Activated naive CD4-positive, alpha-beta T cell (primary cell): ENCODE data around the gene DDX55.
A peak's percentile ranks its signal among the peaks of the same experiment; 100 is the strongest.

Source experiments
- DNase-seq, 4 experiments: peaks; one replicate each; lab custom pipeline; 2025; lab: John Stamatoyannopoulos, UW

Gene DDX55

DNA sequence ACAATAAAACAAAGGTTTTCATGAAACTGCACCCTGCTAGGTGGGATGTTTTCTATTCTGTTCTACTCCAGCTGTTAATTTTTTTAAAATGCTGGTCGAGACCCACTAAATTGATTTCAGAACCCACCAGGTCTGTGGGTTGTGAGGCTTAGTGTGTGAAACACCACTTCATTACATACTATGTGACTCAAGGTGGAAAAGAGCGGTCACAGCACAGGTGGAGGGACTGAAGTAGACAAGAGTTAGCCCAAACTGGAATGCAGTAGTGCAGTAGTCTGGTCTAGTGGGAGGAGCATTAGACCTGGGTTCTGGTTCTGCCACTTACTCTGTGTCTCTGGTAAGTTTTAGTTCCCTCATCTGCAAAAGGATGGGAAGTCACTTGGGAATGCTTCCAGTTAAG, 12.2 kb downstream of the DDX55 start:
- DNase-seq = no peak

DNA sequence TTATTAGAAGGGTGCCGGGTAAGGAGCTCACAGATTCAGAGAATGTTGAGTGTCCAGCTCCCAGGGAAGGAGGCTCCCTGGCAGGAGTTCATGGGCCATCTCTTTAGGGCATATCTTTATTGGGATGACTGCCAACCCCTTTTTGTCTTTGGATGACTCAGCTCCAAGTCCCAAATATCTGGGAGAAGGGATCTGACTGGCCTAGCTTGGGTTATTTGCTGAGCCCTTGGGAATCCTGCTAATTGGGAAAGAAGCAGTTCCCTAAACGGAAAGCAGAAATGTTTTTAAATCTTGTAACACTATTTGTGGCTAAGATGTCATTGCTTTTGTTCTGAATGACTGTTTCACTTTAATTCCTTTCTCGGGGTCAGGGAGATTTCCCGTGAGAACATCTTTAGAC, 12.6 kb downstream of the DDX55 start:
- no peak for DNase-seq

DNA sequence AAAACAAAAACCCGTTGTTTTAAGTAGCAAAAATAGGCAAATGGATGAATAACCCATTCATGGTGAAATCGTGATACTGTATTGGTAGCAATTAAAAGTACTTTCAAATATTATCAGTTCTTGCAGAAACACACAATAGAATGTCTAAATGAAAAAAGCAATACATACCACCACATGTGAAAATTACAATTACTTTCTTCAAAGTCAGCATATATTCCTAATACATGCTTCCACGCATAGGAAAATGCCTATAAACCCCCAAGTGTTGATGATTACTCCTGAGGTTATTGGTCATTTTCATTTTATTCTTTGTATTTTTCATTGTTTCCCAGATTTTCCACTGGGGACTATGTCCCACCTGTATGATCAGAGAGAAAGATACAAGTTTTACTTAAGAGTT, 15.2 kb downstream of the DDX55 start:
- no peak for DNase-seq

DNA sequence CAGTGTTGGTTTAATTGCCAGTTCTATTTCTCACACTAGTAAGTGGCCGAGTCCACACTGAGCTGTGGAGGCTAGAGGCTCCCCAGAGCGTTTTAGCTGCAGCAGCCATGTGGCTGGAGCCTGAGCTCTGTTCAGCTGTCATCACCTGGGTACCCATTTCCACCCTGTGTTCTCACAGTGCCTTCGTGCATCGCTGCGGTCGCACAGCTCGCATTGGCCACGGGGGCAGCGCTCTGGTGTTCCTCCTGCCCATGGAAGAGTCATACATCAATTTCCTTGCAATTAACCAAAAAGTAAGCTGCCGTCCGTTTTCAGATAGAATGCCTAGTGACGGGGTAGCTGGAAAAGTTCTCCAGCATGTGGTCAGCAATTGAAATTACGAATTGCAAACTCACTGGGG, 15.7 kb downstream of the DDX55 start:
- no peak for DNase-seq

DNA sequence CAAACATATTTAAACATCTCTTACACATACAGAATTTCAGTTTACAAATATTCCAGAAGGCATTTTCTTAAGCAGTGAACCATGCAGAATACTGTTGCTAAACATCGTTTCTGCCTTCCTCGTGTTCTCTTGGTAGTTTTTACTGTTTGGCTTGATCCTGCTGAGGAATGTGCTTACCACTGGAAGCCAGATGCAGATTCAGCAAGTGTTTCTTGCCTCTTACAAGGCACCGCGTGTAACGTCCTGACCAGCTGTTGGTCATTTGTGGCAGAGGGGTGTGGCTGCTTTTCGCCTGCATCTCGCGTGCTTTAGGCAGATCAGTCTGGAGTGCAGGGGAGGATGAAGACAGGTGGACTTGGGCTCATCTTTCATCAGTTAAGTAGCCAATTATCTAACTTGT, 19.2 kb downstream of the DDX55 start:
- DNase-seq = no peak

DNA sequence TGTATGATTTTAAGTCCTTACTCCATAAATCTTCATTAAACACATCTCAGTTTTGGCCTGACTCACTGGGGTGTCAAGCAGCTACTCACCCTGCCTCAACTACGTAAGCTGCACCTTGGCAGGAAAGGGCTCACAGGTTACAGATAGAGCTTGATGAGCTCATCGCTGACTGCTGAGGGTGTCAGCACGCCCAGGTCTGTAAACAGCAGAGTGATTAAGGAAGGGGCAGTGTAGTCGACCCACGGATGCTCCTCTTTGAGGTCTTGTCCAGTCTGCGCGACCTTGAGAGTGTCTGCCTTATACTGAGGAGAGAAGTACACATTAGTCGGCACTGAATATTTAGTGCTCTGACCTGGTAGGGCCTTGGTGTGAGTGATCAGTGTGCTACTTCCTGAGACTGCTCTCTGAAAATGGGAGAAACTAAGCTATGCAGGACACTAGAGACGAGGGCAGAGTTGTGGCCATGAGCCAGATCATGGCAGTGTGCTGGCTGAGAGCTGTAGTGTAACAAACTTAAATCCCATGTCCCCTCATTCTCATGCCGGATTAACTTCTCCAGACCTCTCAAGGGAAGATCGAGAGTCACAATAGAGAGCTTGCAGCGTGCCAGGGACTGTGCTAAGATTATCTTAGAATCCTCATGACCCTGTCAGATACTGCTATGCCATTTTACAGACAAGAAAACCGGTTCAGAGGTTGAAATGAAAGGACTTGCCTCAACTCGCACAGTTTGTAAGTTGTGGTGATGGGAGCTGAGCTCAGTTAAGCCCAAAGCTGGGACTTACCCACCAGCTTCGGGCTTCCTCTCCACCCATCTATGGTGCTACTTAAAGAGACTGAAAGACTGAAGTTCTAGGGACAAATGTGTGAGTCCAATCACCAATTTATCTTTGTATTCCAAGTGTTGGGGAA, 20.0 kb downstream of the DDX55 start:
- DNase-seq = no peak

DNA sequence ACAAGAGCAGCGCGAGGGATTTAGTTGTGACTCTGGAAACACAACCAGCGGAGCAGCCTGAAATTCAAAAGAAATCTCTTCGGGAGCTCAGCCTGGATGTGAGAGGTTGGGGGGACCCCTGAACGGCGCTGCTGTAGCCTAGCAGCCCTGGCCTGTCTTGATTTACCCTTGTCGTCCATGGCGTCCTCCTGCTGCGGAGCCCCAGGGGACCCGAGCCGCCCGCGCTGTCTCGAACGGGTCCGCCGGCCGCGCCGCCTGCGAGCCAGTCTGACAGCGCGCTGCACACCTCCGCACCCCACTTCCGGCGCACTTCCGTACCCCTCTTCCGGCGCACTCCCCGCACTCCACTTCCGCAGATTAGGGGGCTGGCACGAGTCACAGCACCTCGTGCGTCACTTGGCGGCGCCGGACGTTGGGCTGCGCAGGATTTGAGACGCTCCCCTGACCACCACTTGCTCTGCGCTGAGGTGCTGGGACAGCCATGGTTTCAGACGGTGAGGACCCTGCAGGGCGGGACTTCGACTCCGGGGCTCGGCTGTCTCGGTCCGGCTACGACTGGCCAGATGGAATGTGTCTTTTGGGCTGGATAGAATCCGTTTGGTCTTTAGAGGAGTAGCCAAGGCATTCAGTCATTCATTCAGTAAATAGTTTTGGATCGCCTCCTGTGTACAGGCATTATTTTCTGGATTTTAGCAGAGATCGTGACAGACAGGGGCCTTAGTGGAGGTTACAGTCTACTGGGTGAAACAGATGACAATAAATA, 31.7 kb downstream of the DDX55 start, which contains the start of the genes EIF2B1 and GTF2H3:
EIF2B1 (minus strand) TSS at position 308 of the 763 bp plus-strand sequence; CDS start at position 179, 129 bp downstream.
GTF2H3 (plus strand) TSS at position 451 of the 763 bp plus-strand sequence; CDS start at position 482, 31 bp downstream.
- peak; percentile 85 to 93 (median 91) for DNase-seq

DNA sequence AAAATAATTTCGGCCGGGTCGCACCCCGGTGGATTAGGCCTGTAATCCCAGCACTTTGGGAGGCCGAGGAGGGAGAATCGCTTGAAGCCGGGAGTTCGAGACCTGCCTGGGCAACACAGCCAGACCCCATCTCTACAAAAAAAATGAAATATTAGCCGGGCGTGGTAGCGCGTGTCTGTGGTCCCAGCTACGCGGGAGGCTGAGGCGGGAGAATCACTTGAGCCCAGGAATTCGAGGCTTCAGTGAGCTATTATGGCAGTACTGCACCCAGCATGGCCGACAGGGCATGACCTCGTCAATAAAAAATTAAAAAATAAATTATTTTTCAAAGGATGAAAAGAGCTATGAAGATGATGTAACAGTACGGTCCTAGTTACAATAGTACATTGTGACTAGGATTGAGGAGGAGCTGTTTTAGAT, 32.3 kb downstream of the DDX55 start:
- DNase-seq = no peak

DNA sequence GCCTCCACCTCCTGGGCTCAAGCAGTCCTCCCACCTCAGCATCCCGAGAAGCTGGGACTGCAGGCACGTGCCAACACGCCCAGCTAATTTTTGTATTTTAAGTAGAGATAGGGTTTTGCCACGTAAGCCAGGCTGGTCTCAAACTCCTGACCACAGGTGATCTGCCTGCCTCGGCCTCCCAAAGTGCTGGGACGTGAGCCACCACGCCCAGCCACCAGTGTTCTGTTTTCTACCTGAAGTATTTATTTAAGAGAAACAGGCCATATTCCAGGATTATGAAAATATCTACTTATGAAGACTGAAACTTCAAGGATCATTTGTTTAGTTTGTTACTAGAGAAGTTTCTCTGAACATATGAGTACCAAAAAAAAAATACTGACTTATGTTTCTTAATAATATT, 42.0 kb downstream of the DDX55 start:
- no peak for DNase-seq

DNA sequence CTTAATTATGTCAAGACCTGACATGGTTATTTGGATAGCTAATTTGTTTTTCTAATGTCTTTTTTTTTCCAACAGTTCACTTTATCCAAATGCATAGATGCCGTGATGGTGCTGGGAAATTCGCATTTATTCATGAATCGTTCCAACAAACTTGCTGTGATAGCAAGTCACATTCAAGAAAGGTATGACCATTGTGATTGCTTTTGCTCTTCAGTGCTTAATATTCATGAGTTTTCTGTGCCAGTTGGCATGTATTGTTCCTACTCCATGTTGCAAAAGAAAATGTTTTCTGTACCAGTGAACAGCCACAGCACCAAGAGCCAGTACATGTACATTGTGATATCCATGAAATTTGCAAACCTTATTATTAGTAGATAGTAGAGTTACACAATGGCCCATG, 43.5 kb downstream of the DDX55 start:
- DNase-seq = no peak

DNA sequence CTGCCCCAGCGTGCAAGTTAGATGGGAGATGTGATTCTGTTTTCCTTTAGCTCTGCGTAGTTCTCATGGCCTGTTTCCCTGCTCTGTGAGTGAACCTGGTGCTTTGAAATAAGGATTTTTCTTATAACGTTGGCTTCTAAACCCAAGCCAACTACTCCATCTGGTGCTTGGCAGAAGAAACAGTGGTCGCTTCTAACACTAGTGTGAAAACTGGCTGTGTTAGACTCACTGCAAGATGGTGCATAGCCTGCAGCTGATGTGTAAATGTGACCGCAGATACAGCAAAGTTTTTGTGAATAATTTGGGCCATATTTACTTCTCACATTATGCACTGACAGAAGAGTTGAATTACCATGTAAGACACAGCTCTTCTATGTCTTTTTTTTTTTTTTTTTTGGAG, 44.0 kb downstream of the DDX55 start:
- no peak for DNase-seq

DNA sequence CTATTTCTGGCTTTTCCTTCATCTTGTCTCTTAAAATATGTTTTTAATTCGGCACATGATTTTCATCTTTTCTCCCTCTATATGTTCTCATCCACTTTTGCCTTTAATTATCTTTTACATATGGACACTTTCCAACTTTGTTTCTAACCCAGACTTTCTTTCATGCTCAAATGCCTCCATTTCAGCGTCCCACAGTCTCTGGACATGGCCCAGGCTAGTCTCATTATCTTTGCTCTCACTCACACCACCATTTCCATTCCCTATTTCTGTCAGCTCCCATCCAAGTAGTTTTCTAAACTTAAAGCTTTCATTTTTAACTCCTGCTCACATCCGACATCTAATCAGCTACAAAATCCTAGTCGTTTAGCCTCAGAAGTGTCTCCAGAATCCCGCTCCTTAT, 46.5 kb downstream of the DDX55 start:
- no peak for DNase-seq

DNA sequence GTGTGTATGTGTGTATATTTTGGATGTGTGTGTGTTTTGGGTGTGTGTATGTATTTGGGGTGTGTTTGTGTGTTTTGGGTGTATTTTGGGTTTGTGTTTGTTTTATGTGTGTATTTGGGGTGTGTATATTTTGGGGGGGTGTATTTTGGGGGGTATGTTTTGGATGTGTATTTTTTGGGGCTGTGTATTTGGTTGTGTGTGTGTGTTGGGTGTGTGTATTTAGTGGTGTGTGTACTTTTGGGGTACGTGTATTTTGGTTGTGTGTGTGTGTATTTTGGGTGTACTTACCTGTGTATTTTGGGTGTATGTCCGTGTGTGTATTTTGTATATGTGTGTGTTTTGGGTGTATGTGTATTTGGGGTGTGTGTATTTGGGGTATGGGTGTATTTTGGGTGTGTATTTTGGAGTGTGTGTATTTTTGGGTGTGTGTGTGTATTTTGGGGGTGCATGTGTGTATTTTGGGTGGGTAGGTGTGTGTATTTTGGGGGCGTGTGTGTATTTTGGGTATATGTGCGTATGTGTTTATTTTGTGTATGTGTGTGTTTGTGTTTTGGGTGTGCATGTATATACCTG, 52.3 kb downstream of the DDX55 start:
- no peak for DNase-seq

DNA sequence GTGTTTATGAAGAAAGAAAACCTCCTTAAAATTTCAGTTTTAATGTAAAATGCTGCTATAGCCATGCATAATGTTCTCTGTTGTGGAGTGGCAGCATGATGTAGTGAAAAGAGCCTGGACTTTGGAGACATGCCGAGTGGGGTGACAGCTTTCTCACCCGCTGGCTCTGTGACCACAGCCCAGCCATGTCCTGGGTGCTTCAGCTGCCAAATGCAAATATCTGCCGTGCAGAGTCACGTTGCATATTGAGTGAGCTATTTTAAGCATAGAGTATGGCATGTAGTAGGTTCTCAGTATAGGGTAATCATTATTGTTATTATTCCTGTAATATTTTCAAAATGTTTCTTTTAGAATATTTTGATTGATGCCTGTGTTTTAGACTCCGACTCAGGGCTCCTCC, 53.5 kb downstream of the DDX55 start:
- DNase-seq = no peak

DNA sequence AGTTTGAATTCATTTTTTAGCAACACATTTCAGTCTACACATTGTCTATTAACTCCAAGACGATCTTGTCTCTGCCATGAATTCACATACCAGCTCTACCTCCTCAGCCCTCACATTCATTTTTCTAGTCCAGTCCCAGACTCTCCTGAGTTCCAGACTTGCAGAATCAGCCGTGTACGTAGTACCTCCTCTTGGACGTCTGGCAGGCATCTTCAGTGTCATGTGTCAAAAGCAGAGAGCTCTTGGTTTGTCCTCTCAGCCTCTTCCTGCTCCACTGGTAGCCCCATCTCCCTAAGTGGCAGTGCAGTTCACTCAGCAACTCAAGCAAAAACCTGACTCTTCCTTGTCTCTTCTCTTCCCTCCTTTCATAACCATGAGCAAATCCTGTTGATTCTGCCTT, 54.5 kb downstream of the DDX55 start:
- DNase-seq = no peak

DNA sequence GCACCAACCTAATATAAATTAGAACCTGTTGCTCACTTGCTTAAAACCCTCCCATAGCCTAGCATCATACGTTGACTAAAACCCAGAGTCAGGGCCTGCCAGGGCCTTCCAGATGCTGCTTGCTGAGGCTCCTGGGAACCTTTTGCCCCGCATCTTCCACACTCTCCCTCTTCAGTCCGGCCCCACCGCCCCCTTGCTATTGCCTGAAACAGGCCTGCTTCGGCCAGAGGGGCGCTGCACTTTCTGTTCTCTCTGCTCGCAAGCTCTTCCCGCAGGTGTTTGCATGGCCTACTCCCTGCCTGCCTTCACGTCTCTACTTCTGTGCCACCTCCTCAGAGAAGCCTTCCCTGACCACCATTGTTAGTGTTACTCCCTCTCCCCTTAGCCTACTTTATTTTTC, 55.3 kb downstream of the DDX55 start:
- no peak for DNase-seq

DNA sequence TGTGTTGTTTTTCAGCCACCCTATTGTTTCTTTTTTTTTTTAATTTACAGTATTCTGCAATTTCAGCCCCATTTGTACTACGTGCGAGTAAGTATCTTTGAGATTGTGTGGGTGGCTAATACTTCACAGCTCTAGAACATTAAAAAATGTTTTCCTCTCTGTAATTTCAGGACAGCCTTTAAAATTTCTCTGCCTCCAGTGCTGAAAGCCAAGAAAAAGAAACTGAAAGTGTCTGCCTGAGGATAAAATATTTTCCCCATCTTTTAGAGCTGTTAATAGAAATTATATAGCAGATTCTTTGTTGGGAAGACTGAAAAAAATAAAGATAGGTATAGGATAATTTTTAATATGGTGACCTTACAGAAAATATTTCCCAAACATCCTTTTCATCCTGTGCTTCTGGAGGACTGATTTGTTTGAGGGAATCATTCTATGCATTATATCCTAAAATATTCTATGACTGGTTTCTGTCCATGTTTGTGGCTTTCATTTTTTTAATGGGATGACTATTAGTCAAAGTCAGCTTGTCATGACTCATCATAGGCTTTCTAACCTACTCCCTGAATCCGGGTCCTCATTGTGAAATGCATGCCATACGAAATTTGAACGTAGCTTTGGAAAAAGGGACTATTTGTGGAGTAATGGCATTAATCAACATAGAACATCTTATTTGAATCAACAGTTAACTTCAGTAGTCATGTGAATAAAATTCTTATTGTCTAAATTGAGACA, 58.3 kb downstream of the DDX55 start:
- no peak for DNase-seq

DNA sequence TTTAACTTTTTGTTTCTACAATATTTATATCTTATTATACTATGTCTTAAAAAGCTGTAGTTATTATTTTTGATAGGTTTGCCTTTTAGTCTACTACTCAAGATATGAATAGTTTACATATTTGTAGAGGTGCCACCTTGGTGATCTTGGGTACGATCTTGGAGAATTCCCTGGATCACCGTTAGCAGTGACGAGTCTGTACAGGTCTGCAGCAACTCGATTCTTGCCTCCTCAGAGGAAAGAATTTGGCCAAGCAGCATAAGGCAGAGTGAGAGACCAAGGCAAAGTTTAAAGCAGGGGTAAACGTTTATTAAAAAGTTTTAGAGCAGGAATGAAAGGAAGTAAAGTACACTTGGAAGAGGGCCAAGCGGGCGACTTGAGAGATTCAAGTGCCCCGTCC, 65.9 kb downstream of the DDX55 start:
- DNase-seq = no peak
